Retinal pigment epithelial cell (primary cell): ENCODE results near the gene RGS19.

Source experiments
- DNase-seq: peaks from one replicate; pipeline ENCODE4 v3.0.0-alpha.2; 2010; ENCODE audit warnings: low read depth
- H3K4me3 ChIP-seq: 2 replicates; pipeline ENCODE4 v1.5.1; 2011; ENCODE audit warnings: mild to moderate bottlenecking, low read length, control low read depth, moderate library complexity
- TF ChIP-seq, protein P1 (sequence below): conservative IDR thresholded peaks from 2 replicates; pipeline ENCODE4 v1.5.1; 2011; ENCODE audit warnings: low read depth, low read length, control low read depth, inconsistent platforms

The RGS19 gene

GRCh38 chr20:64116016-64116415 lies 36.7 kb upstream of the RGS19 start:
- no peak for DNase-seq
- H3K4me3 ChIP-seq: no peak overlapping the region
- TF ChIP-seq, protein P1, sequence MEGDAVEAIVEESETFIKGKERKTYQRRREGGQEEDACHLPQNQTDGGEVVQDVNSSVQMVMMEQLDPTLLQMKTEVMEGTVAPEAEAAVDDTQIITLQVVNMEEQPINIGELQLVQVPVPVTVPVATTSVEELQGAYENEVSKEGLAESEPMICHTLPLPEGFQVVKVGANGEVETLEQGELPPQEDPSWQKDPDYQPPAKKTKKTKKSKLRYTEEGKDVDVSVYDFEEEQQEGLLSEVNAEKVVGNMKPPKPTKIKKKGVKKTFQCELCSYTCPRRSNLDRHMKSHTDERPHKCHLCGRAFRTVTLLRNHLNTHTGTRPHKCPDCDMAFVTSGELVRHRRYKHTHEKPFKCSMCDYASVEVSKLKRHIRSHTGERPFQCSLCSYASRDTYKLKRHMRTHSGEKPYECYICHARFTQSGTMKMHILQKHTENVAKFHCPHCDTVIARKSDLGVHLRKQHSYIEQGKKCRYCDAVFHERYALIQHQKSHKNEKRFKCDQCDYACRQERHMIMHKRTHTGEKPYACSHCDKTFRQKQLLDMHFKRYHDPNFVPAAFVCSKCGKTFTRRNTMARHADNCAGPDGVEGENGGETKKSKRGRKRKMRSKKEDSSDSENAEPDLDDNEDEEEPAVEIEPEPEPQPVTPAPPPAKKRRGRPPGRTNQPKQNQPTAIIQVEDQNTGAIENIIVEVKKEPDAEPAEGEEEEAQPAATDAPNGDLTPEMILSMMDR: no peak

DNA sequence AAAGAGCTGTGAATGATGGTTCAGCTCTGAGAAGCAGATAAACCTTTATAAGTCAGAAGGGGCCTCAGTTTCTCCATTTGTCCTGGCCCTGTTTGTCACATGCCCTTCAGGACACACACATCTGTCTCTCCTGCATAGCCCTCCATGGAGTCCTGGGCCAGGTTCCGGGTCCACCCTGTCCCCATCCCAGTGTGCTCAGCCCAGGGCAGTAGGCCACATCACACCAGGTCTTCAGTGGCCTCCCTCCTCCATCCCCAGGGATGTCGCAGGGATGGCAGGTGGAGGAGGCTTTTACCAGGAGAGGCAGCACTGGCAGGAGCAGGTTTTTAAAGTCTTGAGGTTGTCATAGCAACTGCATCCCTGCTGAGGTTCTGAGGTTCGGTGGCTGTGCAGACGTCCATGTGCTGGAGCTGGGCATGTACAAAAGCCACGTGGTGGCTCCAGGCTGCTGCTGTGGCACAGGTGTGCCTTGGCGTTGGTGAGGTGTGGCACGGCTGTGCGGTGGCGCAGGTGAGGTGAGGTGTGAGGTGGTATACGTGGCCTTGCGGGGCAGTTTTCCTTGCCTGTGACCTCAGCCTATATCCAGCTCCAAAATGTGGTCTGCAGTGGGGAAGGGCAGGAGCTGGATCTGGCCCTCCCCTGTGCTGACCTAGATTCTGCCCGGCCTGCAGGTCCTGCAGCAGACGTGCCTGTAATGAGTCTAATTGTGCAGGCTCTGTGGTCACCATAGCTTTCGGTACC lies 36.0 kb upstream of the RGS19 start:
- DNase-seq: no peak
- TF ChIP-seq, protein P1: no peak
- no peak overlapping the region for H3K4me3 ChIP-seq

DNA sequence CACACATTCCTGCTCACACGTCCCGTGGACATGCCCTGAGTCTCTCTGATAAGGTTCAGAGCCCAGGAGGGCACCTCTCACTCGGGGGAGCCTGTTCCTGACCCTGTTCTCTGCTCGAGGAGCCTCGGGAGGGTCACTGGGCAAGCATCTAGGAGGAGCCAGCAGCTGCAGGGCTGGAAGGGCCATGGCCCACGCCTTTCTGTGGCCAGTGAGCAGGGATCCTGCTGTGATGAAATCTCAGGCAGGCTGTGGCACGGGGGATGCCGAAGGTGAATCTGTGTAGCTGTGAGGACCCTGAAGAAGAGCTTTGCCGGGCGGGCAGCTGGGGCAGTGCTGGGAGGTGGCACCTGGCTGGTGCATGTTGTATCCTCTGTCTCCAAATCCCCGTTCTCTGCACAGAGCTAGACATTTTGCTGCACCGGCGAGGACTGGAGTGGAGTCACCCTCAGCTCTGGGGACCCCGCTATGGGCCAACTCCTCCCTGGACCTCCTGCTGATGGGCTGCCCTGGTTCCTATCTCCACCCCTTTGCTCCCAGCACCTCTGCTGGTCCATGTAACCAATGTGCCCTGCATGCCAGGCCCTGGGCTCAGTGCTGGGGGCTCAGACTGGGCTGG lies 35.1 kb upstream of the RGS19 start:
- no peak overlapping the region for H3K4me3 ChIP-seq
- TF ChIP-seq, protein P1: no peak
- no peak for DNase-seq

DNA sequence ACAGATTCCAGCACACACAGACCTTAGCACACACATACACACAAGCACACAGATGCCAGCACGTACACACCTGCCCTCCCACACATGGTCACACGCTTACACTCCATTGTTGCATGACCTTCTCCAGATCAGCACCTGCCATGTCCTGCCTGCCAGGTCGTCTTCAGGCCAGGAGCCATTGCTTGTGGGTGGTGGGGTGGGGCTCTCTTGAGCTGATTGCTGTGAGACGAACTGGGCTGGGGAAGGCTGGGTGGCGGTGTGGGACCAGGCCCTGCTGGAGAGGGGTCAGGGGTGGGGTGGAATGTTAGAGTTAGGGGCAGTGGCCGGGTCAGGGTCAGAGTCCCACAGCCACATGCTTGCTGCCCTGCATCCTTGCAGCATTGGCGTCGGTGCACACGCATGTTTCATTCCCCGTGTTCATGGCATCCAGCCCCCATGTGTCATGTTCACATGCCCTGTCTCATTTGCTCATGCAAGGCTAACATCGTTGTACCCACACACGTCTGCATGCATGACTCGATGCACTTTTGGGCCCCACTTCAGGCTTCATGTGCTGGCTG lies 34.6 kb upstream of the RGS19 start:
- TF ChIP-seq, protein P1: no peak
- no peak overlapping the region for H3K4me3 ChIP-seq
- no peak for DNase-seq

- no peak overlapping the region for H3K4me3 ChIP-seq
- TF ChIP-seq, protein P1: no peak
- DNase-seq: no peak
These were observed 34.1 kb upstream of the RGS19 start for GRCh38 chr20:64113444-64113775.

DNA sequence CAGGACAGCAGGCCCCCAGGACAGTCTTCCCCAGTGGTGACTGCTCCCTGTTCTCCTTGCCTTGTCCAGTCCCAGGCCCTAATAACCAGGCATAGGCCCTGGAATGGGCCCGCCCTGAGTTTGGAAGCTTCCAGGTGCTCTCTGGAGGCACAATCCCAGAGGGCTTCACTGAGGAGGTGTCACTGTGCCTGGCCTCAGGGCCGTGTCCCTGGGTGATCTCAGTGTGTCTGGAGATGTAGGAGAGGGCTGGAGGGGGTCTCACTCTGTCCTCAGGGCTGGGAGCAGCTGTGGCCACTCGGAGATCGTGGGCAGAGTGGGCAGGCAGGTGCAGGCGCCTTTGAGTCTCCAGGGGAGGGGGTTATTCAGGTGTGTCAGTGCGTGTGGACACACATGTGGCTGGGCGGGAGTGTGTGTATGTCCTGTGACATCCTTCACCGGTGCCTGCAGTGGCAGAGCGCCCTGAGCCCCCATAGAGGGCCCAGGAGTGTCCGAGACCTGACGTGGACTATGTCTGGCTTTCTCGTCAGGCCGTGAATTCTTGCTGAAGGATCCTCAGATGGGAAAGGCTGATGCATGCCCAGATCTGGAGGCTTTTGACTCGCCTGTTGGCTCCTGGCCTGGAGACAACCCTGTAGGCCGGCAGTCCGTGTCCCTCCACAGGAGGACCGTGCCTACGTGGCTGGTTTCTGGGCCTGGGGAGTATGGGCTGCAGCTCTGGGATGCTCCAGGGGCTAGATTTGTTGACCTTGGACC lies 33.5 kb upstream of the RGS19 start:
- DNase-seq: no peak
- H3K4me3 ChIP-seq: no peak overlapping the region
- TF ChIP-seq, protein P1: no peak
